Muscle layer of colon (tissue), 2 donors: ENCODE measurements around the gene PKD2L1.

Experiments
- H3K27ac ChIP-seq: one replicate; pipeline ENCODE4 v1.7.0; 2013; ENCODE audit warnings: low read depth, mild to moderate bottlenecking, low read length, moderate library complexity
- H3K27me3 ChIP-seq, 2 donors: one replicate each; pipeline ENCODE4 v1.7.0; 2013; ENCODE audit warnings: low read length in 2 of 2, mild to moderate bottlenecking in 2 of 2; ENCODE audit not compliant: insufficient read depth in 2 of 2, control insufficient read depth in 1 of 2
- H3K36me3 ChIP-seq: one replicate; pipeline ENCODE4 v1.7.0; 2013; ENCODE audit warnings: mild to moderate bottlenecking, low read length; ENCODE audit not compliant: insufficient read depth
- H3K4me1 ChIP-seq: one replicate; pipeline ENCODE4 v1.7.0; 2013; ENCODE audit warnings: mild to moderate bottlenecking, low read length; ENCODE audit not compliant: insufficient read depth
- H3K4me3 ChIP-seq, 2 donors: one replicate each; pipeline ENCODE4 v1.7.0; 2013; ENCODE audit warnings: low read length in 2 of 2, low read depth in 1 of 2, mild to moderate bottlenecking in 1 of 2, moderate library complexity in 1 of 2
- H3K9ac ChIP-seq: one replicate; pipeline ENCODE4 v1.7.0; 2013; ENCODE audit warnings: low read length
- H3K9me3 ChIP-seq: one replicate; pipeline ENCODE4 v1.7.0; 2013; ENCODE audit warnings: mild to moderate bottlenecking, low read length
- donor health status: abdominal sarcoma.
- donor health status: Adenocarcinoma of cecum.

The PKD2L1 gene

GRCh38 chr10:100350914-100351485 lies 21.0 kb upstream of the PKD2L1 start:
- no peak overlapping the region for H3K9ac ChIP-seq
- no peaks in the 10 kb centered on the region for H3K9me3 ChIP-seq
- H3K36me3 ChIP-seq: no peaks in the 10 kb centered on the region
- no peak overlapping the region for H3K4me3 ChIP-seq
- peaks cover 5% of the 10 kb centered on the region for H3K4me1 ChIP-seq
- H3K27me3 ChIP-seq: peaks cover 14 to 25% of the 10 kb centered on the region in 2 donors
- no peak overlapping the region for H3K27ac ChIP-seq

GRCh38 chr10:100349672-100350071 lies 19.6 kb upstream of the PKD2L1 start:
- Histone ChIP-seq H3K4me1 (peaks cover 5% of the 10 kb centered on the region), H3K9me3 (no peaks in the 10 kb centered on the region), H3K4me3 (no peak overlapping the region), H3K9ac (no peak overlapping the region), H3K27me3 (peaks cover 19 to 28% of the 10 kb centered on the region in 2 donors), H3K36me3 (no peaks in the 10 kb centered on the region), H3K27ac (no peak overlapping the region)

GRCh38 chr10:100349087-100349486 lies 19.1 kb upstream of the PKD2L1 start:
- Histone ChIP-seq H3K4me3 (no peak overlapping the region), H3K9ac (no peak overlapping the region)

GRCh38 chr10:100348389-100348927 lies 18.4 kb upstream of the PKD2L1 start:
- peaks cover 19 to 28% of the 10 kb centered on the region in 2 donors for H3K27me3 ChIP-seq
- H3K27ac ChIP-seq: no peak overlapping the region
- H3K9ac ChIP-seq: no peak overlapping the region
- peak overlapping the region in 1 of 2 donors; percentile 60 for H3K4me3 ChIP-seq
- peaks cover 5% of the 10 kb centered on the region for H3K4me1 ChIP-seq
- H3K9me3 ChIP-seq: no peaks in the 10 kb centered on the region
- H3K36me3 ChIP-seq: no peaks in the 10 kb centered on the region

More at GRCh38 chr10:100349087-100349486, 19.1 kb upstream of the PKD2L1 start:
- Histone ChIP-seq H3K9me3 (no peaks in the 10 kb centered on the region), H3K27ac (no peak overlapping the region), H3K36me3 (no peaks in the 10 kb centered on the region), H3K27me3 (peaks cover 19 to 28% of the 10 kb centered on the region in 2 donors), H3K4me1 (peaks cover 5% of the 10 kb centered on the region)

GRCh38 chr10:100347568-100348195 lies 17.7 kb upstream of the PKD2L1 start:
- Histone ChIP-seq H3K9ac (peak overlapping the region; percentile 11), H3K27ac (no peak overlapping the region), H3K36me3 (no peaks in the 10 kb centered on the region), H3K4me3 (peak overlapping the region; percentile 47 to 60), H3K9me3 (no peaks in the 10 kb centered on the region), H3K27me3 (peaks cover 19 to 28% of the 10 kb centered on the region in 2 donors), H3K4me1 (peaks cover 5% of the 10 kb centered on the region)

- peaks cover 5% of the 10 kb centered on the region for H3K4me1 ChIP-seq
- no peaks in the 10 kb centered on the region for H3K36me3 ChIP-seq
- H3K27me3 ChIP-seq: peaks cover 19 to 28% of the 10 kb centered on the region in 2 donors
- H3K27ac ChIP-seq: no peak within 1 kb of the TSS
- H3K9me3 ChIP-seq: no peaks in the 10 kb centered on the region
- H3K9ac ChIP-seq: peak within 1 kb of the TSS; percentile 11
- peak within 1 kb of the TSS; percentile 47 to 60 for H3K4me3 ChIP-seq
These were observed 16.9 kb upstream of the PKD2L1 start, which contains the start of gene SCD for GRCh38 chr10:100346765-100347567. Gene SCD, plus strand, starts transcription at chr10:100347233. Its CDS starts 272 bp downstream, at chr10:100347505.

GRCh38 chr10:100346351-100346764 lies 16.3 kb upstream of the PKD2L1 start:
- no peak overlapping the region for H3K9ac ChIP-seq
- no peak overlapping the region for H3K27ac ChIP-seq
- no peaks in the 10 kb centered on the region for H3K36me3 ChIP-seq
- H3K4me3 ChIP-seq: peak overlapping the region; percentile 47 to 60
- H3K27me3 ChIP-seq: peaks cover 19 to 28% of the 10 kb centered on the region in 2 donors
- no peaks in the 10 kb centered on the region for H3K9me3 ChIP-seq
- peaks cover 5% of the 10 kb centered on the region for H3K4me1 ChIP-seq

GRCh38 chr10:100345570-100346330 lies 15.7 kb upstream of the PKD2L1 start:
- H3K36me3 ChIP-seq: no peaks in the 10 kb centered on the region
- peaks cover 19 to 28% of the 10 kb centered on the region in 2 donors for H3K27me3 ChIP-seq
- H3K9me3 ChIP-seq: no peaks in the 10 kb centered on the region
- peaks cover 5% of the 10 kb centered on the region for H3K4me1 ChIP-seq
- H3K27ac ChIP-seq: no peak overlapping the region
- no peak overlapping the region for H3K4me3 ChIP-seq
- no peak overlapping the region for H3K9ac ChIP-seq

- Histone ChIP-seq H3K9ac (no peak overlapping the region), H3K27ac (no peak overlapping the region), H3K4me3 (no peak overlapping the region), H3K9me3 (no peaks in the 10 kb centered on the region), H3K4me1 (peaks cover 5% of the 10 kb centered on the region), H3K36me3 (no peaks in the 10 kb centered on the region), H3K27me3 (peaks cover 19 to 25% of the 10 kb centered on the region in 2 donors)
These were observed 14.3 kb upstream of the PKD2L1 start for GRCh38 chr10:100344241-100344788.

- Histone ChIP-seq H3K9me3 (no peaks in the 10 kb centered on the region), H3K4me3 (no peak overlapping the region), H3K9ac (no peak overlapping the region), H3K4me1 (peaks cover 3% of the 10 kb centered on the region), H3K36me3 (no peaks in the 10 kb centered on the region), H3K27me3 (peaks cover 9% of the 10 kb centered on the region in 2 donors), H3K27ac (no peak overlapping the region)
These were observed 12.6 kb upstream of the PKD2L1 start for GRCh38 chr10:100342627-100342972.
